Activated naive CD8-positive, alpha-beta T cell treated with anti-CD3 and anti-CD28 coated beads for 36 hours (primary cell): ENCODE measurements around the gene GAR1. TPM values are rescaled to one million over a fixed set of nuclear protein-coding genes. Genes with fewer than 3 reads are reported as not detected.

Source experiments
- DNase-seq: peaks from one replicate; pipeline ENCODE4 v3.0.0; 2021
- H3K27ac Mint-ChIP-seq: one replicate; pipeline ENCODE4 v1.8.0; 2022; ENCODE audit warnings: mild to moderate bottlenecking, moderate library complexity, mixed read lengths
- H3K27me3 Mint-ChIP-seq: one replicate; pipeline ENCODE4 v1.8.0; 2022; ENCODE audit warnings: mild to moderate bottlenecking, mixed read lengths
- H3K36me3 Mint-ChIP-seq: one replicate; pipeline ENCODE4 v1.8.0; 2021; ENCODE audit warnings: mild to moderate bottlenecking, mixed read lengths
- H3K4me1 Mint-ChIP-seq: one replicate; pipeline ENCODE4 v1.8.0; 2021; ENCODE audit warnings: mixed read lengths
- H3K4me3 Mint-ChIP-seq: one replicate; pipeline ENCODE4 v1.8.0; 2022; ENCODE audit warnings: mild to moderate bottlenecking, moderate library complexity, mixed read lengths
- H3K9me3 Mint-ChIP-seq: one replicate; pipeline ENCODE4 v1.8.0; 2022; ENCODE audit warnings: mixed read lengths
- total RNA-seq, 2 experiments: library from RNA; stranded (reverse); gene quantifications; one replicate each; pipeline ENCODE4 v1.2.3, GENCODE V29; 2021

The GAR1 gene
- total RNA-seq, 2 experiments from 2014 or later, result 62.9 to 64.1 TPM

DNA sequence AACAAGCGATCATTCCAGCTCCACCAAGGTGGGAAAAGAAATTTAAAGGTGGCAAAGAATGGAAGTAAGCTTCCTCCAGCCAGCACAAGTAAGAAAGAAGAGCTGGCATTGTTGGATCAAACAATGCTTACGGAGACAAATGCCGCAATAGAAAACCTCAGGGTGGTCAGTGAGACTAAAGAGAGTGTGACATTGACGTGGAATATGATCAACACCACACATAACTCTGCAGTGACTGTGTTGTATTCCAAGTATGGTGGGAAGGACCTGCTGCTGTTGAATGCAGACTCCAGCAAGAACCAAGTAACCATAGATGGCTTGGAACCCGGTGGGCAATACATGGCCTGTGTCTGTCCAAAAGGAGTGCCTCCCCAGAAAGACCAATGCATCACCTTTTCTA is 54.5 kb downstream of the GAR1 start:
- H3K36me3 Mint-ChIP-seq, result peaks cover 3% of the 10 kb centered on the region
- DNase-seq, result no peak
- no peaks in the 10 kb centered on the region for H3K4me1 Mint-ChIP-seq
- H3K27me3 Mint-ChIP-seq, result no peaks in the 10 kb centered on the region
- H3K9me3 Mint-ChIP-seq, result no peaks in the 10 kb centered on the region
- no peak overlapping the region for H3K4me3 Mint-ChIP-seq
- H3K27ac Mint-ChIP-seq, result no peak overlapping the region

DNA sequence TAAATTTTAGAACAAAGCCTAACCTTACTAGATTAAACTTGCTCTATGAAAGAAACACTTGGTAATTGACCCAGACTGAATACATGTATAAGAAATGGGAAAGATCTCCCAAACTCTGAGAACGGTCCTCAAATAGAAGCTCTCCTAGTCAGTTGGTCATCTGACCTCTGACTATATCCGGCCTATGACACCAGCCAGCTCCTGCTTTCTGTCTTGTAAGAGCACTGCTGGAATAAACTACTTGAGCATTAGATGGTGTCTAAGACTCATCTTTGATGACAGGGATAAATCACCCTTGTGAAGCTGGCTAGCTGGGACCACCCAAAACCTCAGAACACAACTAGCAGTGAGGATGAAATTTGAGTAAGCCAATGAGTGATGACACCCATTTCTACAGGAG is 56.5 kb downstream of the GAR1 start:
- H3K9me3 Mint-ChIP-seq, result no peaks in the 10 kb centered on the region

DNA sequence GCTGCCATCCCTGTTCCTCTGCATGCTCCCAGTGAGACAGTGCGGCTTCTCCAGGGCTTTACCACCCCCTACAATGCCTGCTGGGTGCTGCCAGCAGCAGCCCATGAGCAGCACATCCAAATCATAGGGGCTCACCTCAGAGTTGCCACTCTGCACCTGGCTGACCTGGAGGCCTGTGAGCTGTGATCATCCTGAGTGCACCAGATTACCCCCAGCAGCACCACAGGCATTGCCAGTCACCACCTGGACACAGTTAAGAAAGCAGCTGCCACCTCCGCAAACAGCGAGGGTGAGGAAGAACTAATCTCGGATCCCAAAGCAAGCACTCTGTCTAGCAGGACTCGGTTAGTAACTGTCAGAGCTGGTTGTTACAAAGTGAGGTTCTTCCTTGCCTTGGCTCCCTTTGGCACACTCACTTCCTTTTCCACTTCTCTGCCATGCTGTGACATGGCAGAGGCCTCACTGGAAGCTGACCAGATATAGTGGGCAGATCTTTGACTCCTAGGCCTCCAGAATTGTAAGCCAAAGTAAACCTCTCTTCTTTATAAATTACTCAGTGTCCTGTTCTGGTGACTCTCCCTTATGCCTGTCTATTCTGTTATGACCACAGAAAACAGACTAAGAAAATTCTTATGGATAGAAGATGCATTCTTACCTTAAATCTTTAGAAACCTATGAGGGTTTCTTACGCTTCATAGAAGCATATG is 57.5 kb downstream of the GAR1 start:
- Mint-ChIP-seq H3K27me3 (peaks cover 8% of the 10 kb centered on the region), H3K9me3 (no peaks in the 10 kb centered on the region), H3K4me1 (no peaks in the 10 kb centered on the region), H3K27ac (no peak overlapping the region), H3K36me3 (no peaks in the 10 kb centered on the region), H3K4me3 (no peak overlapping the region)
- no peak for DNase-seq

More for the DNA sequence above, 56.5 kb downstream of the GAR1 start:
- H3K4me3 Mint-ChIP-seq, result no peak overlapping the region
- H3K36me3 Mint-ChIP-seq, result peaks cover 3% of the 10 kb centered on the region
- H3K27me3 Mint-ChIP-seq, result no peaks in the 10 kb centered on the region
- no peak for DNase-seq
- no peak overlapping the region for H3K27ac Mint-ChIP-seq
- H3K4me1 Mint-ChIP-seq, result no peaks in the 10 kb centered on the region

DNA sequence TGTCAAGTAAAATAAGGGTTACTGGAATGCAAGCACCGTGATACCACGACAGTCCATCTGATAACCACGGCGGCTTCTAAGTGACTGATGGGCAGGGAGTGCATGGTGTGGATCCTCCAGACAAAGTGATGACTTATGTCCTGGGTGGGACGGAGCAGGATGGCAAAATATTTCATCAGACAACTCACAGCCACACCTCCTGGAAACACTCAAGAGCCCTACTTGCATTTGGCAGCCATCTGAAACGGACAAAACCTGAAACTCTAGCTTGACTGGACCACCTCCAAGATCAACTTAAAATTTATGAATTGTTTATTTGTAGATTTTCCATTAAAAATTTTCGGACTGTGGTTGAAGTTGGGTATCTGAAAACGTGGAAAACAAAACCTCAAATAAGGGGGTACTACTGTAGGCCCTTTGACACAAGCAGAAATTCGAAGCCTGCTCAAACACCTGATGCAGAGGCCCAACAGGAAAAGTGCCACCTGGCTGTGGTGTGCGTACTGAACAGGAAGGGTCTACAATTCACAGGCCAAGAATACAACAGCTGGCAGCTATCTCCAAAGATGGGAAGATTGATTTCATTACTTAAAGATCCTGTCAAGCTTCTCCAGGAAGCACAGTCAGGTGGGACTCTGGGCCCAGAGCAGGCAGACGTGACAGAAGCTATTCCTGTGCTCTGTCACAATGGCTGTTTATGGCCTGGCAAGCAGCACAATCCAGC is 58.4 kb downstream of the GAR1 start:
- DNase-seq, result no peak

More for the DNA sequence above, 58.4 kb downstream of the GAR1 start:
- H3K4me1 Mint-ChIP-seq, result no peaks in the 10 kb centered on the region
- H3K36me3 Mint-ChIP-seq, result no peaks in the 10 kb centered on the region
- no peak overlapping the region for H3K4me3 Mint-ChIP-seq
- H3K27me3 Mint-ChIP-seq, result peaks cover 13% of the 10 kb centered on the region
- no peaks in the 10 kb centered on the region for H3K9me3 Mint-ChIP-seq
- no peak overlapping the region for H3K27ac Mint-ChIP-seq

Other genes starting within 250 kb of the GAR1 start
- 10 to 100 TPM; 22.2 to 23.5 TPM for gene CASP6, start 112.3 kb upstream of the GAR1 start, total RNA-seq
- 10 to 100 TPM; 24.0 to 31.2 TPM for gene PLA2G12A, start 85.7 kb upstream of the GAR1 start, total RNA-seq
- gene CFI, start 13.8 kb upstream of the GAR1 start, total RNA-seq, result not detected
- not detected for gene RRH, start 12.2 kb downstream of the GAR1 start, total RNA-seq
- under 1 TPM; 0.08 to 0.16 TPM for gene LRIT3, start 32.3 kb downstream of the GAR1 start, total RNA-seq
- gene EGF, start 97.1 kb downstream of the GAR1 start, total RNA-seq, result not detected